Stimulated activated CD4-positive, alpha-beta T cell treated with anti-CD3 and anti-CD28 coated beads, Interleukin-12 subunit alpha, Interleukin-12 subunit beta, amount 100 ng/mL, for 48 hours (primary cell): ENCODE measurements around the gene CYB5D1.

Source experiments
- DNase-seq, 3 donors: peaks; one replicate each; pipeline ENCODE4 v3.0.0-alpha.2; 2020; ENCODE audit warnings: low read depth in 2 of 3, low spot score in 1 of 3

The CYB5D1 gene

GRCh38 chr17:7844292-7845154, 13.3 kb upstream of the CYB5D1 start:
- DNase-seq = peak; percentile 73 to 82 (median 79)

DNA sequence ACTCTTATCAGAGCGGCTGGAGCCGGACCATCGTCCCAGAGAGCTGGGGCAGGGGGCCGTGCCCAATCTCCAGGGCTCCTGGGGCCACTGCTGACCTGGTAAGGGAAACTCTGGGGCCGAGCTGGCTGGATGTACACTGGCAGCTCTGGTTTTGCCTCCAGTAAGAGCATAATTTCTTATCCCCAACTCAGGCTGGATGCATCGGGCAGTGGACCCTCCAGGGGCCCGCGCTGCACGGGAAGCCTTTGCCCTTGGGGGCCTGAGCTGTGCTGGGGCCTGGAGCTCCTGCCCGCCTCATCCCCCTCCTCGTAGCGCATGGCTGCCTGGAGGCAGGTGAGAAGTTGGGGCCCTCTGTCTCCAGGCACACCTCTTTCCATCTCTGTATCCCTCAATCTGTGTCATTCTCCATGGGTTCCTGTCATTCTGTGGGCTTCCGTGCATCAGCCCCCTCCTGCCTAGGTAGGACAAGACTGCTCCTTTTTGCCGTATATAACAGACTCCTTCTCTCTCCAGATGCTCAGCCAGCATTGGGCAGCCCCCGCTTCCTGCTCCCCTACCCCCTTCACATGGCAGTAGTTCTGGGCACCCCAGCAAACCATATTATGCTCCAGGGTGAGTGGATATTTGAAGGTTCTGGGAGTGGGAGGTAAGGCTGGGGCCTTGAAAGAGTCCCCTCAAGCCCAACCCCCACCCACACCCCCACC, 12.3 kb upstream of the CYB5D1 start:
- DNase-seq = no peak

- DNase-seq = no peak
Measured at GRCh38 chr17:7846063-7846735, 11.6 kb upstream of the CYB5D1 start.

- no peak for DNase-seq
Measured at GRCh38 chr17:7846765-7847661, 10.8 kb upstream of the CYB5D1 start.

DNA sequence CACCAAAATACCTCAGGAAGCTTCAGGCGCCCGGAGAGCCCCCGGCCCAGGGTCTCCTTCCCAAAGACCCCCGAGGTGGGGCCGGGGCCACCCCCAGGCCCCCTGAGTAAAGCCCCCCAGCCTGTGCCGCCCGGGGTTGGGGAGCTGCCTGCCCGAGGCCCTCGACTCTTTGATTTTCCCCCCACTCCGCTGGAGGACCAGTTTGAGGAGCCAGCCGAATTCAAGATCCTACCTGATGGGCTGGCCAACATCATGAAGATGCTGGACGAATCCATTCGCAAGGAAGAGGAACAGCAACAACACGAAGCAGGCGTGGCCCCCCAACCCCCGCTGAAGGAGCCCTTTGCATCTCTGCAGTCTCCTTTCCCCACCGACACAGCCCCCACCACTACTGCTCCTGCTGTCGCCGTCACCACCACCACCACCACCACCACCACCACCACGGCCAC, 9.6 kb upstream of the CYB5D1 start:
- no peak for DNase-seq

- no peak for DNase-seq
Measured at GRCh38 chr17:7848739-7849129, 9.1 kb upstream of the CYB5D1 start.

DNA sequence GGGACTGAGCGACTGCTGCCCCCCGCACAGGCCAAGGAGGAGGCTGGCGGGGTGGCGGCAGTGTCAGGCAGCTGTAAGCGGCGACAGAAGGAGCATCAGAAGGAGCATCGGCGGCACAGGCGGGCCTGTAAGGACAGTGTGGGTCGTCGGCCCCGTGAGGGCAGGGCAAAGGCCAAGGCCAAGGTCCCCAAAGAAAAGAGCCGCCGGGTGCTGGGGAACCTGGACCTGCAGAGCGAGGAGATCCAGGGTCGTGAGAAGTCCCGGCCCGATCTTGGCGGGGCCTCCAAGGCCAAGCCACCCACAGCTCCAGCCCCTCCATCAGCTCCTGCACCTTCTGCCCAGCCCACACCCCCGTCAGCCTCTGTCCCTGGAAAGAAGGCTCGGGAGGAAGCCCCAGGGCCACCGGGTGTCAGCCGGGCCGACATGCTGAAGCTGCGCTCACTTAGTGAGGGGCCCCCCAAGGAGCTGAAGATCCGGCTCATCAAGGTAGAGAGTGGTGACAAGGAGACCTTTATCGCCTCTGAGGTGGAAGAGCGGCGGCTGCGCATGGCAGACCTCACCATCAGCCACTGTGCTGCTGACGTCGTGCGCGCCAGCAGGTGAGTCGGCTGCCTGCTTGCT, 8.6 kb upstream of the CYB5D1 start:
- DNase-seq = no peak

- DNase-seq = no peak
Measured at GRCh38 chr17:7849751-7850504, 7.9 kb upstream of the CYB5D1 start.

DNA sequence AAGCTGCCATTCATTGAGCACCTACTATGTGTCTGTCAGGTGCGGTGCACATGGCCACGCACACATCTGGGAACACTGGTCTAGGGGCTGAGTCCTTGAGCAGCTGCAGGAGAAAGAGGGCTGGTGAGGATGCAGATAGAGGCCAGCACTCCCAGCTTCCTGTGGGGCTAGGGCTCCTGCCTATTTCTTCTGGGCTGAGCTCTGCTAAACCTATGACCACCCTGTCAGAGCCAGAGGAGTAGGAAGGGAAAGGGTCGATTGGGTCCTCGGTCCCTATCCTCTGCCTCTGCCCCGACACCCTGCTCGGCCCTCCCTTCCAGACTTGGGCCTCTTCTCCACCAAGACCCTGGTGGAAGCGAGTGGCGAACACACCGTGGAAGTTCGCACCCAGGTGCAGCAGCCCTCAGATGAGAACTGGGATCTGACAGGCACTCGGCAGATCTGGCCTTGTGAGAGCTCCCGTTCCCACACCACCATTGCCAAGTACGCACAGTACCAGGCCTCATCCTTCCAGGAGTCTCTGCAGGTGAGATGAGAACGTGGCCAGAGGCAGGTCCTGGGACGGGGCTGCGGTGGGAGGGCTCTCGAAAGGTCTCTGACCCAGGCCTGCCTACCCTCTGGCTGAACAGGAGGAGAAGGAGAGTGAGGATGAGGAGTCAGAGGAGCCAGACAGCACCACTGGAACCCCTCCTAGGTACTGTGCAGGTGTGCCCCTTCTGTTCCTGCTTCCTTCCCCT, 6.9 kb upstream of the CYB5D1 start:
- no peak for DNase-seq

DNA sequence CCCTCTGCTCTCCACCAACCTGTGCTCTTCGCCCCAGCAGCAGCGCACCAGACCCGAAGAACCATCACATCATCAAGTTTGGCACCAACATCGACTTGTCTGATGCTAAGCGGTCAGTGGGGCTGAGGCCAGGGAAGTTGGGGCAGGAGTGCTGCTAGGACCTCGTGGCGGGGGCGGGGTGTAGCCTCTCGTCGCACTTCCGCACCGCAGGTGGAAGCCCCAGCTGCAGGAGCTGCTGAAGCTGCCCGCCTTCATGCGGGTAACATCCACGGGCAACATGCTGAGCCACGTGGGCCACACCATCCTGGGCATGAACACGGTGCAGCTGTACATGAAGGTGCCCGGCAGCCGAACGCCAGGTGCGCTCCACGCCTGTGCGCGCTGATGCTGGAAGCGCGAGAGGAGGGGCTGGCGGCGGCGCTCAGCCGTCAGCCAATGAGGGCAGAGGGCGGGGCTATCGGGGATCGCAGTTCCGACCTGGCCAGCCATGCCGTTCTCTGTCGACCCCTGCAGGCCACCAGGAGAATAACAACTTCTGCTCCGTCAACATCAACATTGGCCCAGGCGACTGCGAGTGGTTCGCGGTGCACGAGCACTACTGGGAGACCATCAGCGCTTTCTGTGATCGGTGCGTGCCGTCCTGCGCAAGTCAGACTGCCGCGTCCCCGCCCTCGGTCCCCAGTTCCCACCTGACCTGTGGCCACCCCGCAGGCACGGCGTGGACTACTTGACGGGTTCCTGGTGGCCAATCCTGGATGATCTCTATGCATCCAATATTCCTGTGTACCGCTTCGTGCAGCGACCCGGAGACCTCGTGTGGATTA, 6.2 kb upstream of the CYB5D1 start:
- DNase-seq = peak; percentile 84 to 91 (median 87)

DNA sequence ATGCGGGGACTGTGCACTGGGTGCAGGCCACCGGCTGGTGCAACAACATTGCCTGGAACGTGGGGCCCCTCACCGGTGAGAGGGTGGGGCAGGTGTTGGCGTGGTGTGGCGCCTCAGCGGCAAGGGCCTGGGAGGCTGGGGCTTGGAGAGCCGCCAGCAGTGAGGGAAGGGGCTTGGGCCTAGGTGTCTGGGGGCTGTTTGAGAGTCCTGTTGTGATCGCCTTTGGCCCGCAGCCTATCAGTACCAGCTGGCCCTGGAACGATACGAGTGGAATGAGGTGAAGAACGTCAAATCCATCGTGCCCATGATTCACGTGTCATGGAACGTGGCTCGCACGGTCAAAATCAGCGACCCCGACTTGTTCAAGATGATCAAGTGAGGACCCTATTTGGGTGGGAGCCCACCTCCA, 5.5 kb upstream of the CYB5D1 start:
- no peak for DNase-seq

GRCh38 chr17:7852919-7853690, 4.7 kb upstream of the CYB5D1 start:
- no peak for DNase-seq

GRCh38 chr17:7853691-7854038, 4.1 kb upstream of the CYB5D1 start:
- DNase-seq = no peak

DNA sequence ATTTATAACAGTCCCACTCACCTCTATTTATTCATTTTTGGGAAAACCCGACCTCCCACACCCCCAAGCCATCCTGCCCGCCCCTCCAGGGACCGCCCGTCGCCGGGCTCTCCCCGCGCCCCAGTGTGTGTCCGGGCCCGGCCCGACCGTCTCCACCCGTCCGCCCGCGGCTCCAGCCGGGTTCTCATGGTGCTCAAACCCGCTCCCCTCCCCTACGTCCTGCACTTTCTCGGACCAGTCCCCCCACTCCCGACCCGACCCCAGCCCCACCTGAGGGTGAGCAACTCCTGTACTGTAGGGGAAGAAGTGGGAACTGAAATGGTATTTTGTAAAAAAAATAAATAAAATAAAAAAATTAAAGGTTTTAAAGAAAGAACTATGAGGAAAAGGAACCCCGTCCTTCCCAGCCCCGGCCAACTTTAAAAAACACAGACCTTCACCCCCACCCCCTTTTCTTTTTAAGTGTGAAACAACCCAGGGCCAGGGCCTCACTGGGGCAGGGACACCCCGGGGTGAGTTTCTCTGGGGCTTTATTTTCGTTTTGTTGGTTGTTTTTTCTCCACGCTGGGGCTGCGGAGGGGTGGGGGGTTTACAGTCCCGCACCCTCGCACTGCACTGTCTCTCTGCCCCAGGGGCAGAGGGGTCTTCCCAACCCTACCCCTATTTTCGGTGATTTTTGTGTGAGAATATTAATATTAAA, 3.6 kb upstream of the CYB5D1 start:
- no peak for DNase-seq

- no peak for DNase-seq
Measured at GRCh38 chr17:7854851-7855659, 2.7 kb upstream of the CYB5D1 start, which contains the start of gene TMEM88. TMEM88 (plus strand) TSS chr17:7855066; CDS start chr17:7855075, 9 bp downstream.

GRCh38 chr17:7855660-7856010, 2.2 kb upstream of the CYB5D1 start:
- DNase-seq = no peak
